IPS DF 4.7 (cell line): ENCODE measurements around the gene ARSD.
"Not testable (repeated sequence)": the region's sequence is repeated elsewhere in the genome, so short reads cannot be mapped to it uniquely, and the experiment has no call there.

Experiments
- DNase-seq: peaks from one replicate; pipeline ENCODE4 v3.0.0-alpha.2; 2013; ENCODE audit warnings: low spot score; ENCODE audit errors: extremely low read depth

ARSD gene, protein sequence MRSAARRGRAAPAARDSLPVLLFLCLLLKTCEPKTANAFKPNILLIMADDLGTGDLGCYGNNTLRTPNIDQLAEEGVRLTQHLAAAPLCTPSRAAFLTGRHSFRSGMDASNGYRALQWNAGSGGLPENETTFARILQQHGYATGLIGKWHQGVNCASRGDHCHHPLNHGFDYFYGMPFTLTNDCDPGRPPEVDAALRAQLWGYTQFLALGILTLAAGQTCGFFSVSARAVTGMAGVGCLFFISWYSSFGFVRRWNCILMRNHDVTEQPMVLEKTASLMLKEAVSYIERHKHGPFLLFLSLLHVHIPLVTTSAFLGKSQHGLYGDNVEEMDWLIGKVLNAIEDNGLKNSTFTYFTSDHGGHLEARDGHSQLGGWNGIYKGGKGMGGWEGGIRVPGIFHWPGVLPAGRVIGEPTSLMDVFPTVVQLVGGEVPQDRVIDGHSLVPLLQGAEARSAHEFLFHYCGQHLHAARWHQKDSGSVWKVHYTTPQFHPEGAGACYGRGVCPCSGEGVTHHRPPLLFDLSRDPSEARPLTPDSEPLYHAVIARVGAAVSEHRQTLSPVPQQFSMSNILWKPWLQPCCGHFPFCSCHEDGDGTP

DNA sequence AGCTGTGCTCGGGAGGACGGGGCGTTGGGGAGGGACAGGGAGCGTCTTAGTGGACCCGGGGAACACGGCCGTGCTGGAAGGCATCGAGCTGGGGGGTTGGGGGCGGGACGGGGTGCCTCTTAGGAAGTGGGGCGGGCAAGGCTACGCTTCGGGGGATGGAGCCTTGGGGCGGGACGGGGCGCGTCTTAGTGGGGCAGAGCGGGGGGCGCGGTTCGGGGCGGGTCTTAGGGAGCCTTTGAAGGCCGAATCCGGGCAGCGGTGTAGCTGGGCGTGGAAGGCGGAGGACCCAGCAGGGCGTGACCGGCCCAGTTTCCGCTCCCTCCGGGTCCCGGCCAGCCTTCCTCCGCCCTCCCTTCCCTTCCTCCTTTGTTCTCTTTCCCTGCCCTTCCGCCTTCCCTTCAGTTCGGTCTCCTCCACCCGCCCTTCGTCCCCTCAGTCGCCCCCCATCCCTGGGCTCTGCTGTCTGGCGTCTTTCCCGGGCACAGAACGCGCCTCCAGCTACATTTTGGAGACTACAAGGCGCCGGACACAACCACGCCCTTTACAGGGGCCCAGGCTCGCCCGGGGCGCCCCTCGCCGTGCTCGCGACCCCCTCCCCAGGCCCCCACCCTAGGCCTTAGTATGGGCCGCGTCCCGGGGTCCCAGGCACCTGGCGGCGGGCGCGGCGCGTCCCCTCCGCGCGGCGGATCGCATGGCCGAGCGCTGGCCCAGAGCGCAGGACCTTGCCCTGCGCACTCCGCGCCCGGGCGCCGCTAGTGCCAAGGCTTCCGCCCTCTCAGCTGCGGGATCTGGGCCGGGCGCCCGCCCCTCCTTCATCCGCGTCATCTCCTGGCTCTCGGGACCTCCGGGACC lies at the start of gene ARSD:
Gene ARSD, minus strand, starts transcription at position 757 of the 852 bp plus-strand sequence. Its CDS starts 64 bp downstream, at position 693.
- DNase-seq = no peak

DNA sequence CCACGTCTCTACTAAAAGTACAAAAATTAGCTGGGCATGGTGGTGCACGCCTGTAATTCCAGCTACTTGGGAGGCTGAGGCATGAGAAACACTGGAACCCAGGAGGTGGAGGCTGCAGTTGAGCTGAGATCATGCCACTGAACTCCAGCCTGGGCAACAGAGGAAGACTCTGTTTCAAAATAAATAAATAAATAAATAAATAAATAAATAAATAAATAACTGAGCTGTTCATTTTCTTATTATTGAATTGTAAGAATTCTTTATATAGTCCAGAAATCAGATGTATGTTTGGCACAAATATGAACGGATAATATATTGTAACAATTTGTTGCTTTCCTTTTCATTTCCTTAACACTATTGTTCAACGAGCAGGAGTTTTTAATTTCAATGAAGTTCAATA lies 49.5 kb upstream of the ARSD start:
- not testable (repeated sequence) for DNase-seq

DNA sequence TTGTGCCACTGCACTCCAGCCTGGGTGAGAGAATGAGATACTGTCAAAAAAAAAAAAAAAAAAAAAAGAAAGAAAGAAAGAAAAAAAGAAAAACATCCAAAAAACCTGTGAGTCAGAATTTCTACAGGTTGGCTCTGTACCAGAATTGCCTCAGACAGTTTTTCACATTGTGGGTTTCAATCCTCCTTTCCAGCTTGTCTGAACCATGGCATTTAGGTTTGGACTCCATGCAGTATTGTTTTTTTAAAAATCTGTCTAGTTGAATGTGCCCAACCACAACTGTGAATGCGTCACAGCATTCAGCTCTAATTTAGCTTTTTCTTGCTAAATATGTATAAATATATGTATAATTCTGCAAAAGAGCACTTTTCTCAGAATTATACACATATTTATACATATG lies 45.8 kb upstream of the ARSD start:
- DNase-seq = no peak

DNA sequence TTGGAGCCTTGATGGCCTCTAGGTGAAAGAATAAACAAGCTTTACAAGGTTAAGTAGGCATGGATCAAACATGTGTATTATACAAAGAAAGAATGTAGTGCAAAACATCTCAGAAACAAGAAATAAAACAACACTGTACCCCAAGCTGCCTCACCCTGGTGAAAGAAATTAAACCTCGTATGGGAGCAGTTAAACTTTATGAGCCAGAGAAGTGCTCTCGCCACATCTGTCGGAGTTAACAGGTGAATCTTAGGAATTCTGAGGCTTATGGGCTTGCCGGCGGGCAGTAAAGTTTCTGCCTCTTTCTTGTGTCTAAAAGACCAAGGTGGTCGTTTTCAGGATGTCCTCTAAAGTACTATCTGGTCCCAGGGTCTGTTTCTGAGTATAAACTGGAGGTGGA lies 43.3 kb upstream of the ARSD start:
- DNase-seq = no peak

DNA sequence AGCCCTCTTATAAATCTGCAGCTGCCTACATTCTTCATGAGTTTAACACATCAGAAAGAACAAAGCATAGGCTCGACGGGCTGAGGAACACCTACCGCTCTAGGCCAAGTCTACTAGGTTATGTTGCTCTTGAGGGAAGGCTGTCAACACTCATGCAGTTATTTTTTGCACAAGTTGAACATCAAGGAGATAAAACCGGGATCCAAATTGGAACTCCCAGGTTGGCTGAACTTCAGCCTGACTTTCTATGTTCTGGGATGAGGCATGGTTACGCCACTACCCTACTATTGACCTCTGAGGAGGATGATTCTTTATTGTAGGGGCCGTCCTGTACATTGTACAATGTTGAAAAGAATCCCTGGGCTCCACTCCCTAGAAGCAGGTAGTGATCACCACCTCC lies 39.9 kb upstream of the ARSD start:
- no peak for DNase-seq

DNA sequence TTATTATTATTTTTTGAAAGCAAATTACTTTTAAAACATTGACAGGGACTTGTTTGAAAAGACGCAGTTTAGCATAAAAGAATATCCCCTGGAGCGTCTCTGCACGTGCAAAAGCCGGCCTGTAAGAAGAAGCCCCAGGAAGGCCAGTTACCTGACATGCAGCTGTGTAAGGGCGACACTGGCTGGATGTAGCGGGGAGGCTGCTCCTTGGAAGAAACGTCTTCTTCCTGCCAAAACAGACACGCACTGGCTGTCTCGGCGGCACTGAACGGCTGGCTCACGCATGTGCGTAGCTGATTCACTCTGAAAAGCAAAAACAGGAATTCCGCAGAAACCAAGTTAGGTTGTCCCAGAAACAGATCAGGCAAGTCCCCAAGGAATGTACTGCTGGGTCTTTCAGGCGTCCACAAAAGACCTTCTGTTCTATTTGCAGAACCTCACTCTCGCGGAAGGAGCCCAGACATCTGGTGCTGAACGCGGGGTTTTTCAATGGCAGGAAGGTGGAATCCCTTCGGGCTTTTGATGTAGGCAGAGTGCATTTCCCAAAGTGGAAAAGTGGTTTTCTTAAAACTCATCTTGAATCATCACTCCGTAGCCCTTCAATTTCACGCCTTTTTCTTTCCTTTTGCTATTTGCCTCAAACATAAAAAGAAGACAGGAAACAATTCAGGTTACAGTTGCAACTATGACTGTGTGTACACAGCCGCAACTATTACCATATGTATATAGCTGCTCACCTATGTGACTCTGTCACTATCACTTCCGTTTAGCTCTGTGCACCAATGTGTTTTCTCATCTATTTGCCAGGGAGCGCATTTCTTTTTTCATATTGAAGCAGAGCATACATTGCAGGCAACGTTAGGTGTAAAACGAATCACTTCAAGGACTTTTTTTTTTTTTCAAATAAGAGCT lies 39.1 kb upstream of the ARSD start:
- no peak for DNase-seq

DNA sequence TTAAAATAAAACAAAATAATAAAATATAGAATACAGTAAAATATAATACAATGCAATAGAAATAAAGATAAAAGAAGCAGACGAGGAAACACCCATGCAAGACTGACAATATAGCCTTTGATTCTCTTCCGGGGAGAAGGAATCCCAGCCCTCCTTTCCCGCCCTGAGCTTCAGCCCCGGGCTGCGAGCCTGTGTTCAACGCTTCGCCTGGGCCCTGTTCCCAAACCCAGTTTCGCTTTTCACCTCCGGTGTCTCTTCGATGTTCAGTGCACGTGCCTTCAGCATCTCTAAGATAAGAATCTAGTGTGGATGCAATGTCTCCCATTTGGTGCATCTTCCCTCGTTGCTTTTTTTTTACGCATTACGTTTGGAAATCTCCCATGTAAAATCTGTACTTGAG lies 38.4 kb upstream of the ARSD start:
- DNase-seq = no peak

DNA sequence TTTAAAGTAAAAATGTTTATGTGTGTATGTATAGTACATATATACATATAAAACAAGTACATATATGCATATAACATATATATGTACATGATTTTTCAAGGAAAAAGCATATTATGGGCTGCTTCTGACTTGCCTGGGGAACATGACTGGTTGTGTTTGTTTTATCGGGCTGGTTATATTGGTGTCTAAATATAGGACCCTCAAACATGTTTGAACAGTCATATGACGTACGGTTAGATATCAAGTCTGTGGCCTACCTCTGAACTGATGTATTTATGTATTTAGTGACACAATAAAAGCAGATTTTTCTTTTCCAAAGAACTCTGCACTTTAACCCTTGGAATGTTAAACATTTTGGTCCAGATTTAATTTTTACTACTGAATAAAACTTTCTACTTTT lies 37.9 kb upstream of the ARSD start:
- no peak for DNase-seq

DNA sequence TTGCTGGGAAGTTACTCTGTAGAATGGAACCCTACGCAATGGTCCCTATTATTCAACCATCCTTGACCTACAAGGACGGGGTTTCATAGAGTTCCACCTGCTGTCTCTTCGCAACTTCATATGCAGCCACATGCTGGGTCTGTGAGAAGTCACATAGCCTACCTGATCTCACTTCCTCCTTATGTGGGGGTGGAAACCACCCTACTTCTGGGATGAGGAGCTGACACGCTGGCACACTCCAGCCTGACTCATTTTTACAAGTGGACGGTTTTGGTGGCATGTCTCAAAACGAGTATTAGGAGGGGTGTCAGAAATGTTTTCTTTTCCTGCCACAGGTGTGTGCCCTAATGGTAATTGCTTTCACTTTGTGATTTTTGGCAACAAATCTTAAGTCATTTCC lies 36.8 kb upstream of the ARSD start:
- no peak for DNase-seq

DNA sequence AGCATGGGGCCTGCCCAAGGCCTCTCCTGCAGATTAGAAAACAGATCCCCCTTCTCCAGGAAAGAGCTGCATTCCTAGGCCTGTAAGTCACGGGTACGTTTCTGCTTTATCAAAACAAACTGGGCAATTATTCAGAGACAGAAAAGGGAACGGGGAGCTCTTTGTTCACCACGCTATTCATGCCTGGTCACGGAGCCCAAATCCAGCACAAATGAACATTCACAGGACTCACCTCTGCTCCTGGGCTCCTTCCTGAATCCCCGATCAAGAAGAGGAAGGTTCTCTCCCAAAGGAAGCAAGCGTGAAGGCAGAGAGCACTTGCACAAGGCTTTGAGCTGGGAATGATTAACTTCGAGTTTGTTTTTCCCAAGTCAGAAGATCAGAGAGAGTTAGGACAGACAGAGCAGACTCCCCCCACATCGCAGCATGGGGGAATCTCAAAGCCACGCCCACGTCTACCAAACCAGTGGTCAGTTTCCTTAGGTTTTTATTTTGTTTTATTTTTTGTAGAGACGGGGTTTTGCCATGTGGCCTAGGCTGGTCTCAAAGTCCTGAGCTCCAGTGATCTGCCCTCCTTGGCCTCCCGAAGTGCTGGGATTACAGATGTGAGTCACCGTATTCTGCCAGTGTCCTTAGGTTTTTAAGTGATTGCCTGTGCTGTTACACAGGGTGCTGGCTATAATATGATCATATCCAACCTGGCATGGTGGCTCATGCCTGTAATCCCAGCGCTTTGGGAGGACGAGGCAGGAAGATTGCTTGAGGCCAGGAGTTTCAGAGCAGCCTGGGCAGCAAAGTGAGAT lies 35.1 kb upstream of the ARSD start:
- not testable (repeated sequence) for DNase-seq

DNA sequence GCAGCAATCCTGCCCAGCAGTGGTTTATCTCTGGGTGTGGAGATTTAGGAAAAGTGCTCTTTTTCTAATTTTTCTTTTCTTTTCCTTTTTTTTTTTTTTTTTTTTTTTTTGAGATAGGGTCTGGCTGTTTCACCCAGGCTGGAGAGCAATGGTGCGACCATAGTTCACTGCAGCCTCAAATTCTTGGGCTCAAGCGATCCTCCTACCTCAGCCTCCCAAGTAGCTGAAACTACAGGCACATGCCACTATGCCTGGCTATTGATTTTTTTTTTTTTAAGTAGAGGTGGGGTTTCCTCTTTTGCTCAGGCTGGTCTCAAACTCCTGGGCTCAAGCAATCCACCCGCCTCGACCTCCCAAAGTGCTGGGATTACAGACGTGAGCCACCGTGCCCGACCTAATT lies 34.3 kb upstream of the ARSD start:
- DNase-seq = not testable (repeated sequence)

DNA sequence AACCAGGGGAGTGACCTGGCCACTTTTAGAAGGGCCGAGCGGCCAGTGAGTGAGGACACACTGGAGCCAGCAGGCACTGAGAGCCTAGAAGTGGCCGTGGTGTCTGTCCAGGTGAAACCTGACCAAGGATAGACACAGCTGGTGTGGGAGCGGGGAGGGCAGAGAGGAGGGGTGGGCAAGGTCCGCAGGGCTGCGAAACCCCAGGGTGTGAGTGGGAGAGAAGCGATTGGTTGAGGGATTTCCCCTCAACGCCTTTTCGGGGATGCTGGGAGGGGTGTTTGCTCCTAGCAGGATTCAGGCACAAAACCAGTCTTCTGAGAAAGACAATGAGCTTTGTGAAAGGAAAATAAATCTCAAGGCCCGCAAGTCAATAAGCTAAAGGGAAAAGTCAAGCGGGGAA lies 33.2 kb upstream of the ARSD start:
- no peak for DNase-seq

DNA sequence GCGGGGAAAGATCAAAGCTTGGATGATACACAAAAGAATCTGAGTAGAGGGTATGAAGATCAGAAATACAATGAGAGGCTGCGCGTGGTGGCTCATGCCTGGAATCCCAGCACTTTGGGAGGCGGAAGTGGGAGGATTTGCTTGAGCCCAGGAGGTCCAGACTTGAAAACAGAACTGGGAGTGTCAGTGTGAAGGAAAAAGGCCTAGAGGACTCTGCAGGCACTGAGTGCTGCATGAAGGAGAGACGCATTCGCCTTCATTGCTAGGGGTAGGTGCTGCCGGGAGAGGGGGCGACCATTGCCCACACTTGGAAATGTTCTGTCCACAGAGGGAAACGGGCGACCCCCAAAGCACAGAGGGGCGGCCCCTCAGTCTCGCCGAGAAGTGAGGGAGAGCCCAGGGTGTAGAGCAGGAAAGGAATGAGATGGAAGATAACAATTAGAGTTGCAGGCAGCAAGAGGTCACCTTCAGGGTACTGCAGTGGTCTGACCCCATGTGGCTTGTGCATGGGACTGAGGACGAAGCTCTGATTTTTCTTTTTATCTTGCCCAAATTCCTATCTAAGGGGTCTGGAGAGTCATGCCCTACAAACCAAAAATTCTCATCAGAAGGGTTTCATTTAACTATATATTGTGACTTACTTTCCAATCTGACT lies 31.8 kb upstream of the ARSD start:
- DNase-seq = no peak

DNA sequence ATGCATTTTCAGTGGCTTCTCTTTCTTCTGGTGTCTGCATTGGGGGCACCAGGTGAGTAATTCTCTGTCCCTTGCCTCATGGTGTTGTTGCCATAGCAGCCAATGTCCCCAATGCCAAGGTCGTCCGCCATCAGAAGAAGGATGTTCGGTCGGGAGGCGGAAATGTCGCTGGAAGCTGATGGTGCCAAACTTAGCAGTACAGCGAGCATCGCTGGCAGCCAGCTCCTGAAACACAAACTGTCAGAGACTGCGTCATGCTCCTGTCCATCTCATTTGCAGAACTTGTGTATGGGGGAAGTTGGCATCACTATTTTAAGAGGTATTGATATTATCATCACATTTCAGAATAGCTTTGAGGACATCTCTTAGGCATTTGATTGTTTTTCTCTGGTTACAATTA lies 29.1 kb upstream of the ARSD start:
- no peak for DNase-seq

DNA sequence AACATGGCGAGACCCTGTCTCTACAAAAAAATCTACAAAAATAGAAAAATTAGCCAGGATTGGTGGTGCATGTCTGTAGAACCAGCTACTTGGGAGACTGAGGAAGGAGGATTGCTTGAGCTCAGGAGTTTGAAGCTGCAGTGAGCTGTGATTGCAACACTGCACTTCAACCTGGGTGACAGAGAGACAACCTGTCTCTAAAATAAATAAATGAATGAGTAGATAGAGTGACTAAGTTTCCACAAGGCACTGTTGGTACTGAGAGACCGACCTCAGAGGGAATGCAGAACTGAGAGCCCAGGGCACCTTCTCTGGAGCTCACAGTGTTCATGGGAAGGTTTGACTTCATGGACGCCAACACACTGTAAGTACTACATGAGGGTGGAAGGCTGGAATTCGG lies 26.7 kb upstream of the ARSD start:
- DNase-seq = no peak

DNA sequence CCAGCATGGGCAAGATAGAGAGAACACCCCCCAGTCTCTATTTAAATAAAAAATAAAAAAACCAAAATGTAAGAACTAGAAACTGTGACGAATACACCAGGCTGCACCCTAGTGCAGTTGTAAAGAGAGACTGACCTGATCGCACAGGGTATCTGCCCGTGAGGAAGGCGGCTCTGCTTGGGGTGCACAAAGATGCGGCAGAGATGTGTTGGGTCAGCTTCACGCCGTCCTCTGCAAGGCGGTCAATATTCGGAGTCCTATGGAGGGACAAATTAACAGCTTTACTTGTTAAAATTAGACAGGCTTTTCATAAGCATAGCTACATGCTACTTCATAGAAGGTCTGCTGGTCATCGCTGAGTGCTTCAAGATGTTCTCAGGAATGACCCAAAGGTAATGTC lies 26.1 kb upstream of the ARSD start:
- DNase-seq = no peak

DNA sequence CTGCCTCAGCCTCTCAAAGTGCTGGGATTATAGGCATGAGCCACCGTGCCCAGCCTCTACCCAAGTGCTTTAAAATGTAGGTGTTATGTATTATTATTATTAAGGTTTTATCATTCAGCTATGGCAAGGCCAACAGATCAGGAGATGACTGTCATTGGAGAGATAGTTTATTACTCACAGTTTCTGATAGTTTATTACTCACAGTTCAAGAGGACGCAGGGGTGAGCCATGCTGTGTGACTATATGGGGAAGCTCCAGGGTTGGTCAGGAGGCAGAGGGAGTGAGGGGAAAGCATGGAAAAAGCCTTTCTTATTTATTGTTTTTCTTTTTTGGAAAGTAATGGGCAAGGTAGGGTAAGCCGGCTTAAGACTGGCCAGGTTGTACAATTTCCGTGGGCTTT lies 25.4 kb upstream of the ARSD start:
- DNase-seq = no peak

DNA sequence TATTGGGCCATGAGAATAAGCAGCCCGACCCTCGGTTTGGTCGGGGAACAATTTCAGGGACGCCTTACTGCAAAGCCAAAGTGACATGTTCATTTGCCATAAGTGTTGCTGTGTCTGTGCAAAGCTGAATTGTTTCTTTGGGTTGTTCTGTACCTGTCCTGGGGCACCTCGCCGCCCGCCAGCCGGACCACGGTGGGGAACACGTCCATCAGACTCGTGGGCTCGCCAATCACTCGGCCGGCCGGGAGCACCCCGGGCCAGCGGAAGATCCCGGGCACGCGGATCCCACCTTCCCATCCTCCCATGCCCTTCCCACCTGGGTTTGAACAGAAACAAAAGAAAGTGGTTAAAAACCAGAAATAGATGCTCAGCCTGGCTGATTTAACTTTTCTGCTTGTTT lies 8.8 kb upstream of the ARSD start:
- not testable (repeated sequence) for DNase-seq

DNA sequence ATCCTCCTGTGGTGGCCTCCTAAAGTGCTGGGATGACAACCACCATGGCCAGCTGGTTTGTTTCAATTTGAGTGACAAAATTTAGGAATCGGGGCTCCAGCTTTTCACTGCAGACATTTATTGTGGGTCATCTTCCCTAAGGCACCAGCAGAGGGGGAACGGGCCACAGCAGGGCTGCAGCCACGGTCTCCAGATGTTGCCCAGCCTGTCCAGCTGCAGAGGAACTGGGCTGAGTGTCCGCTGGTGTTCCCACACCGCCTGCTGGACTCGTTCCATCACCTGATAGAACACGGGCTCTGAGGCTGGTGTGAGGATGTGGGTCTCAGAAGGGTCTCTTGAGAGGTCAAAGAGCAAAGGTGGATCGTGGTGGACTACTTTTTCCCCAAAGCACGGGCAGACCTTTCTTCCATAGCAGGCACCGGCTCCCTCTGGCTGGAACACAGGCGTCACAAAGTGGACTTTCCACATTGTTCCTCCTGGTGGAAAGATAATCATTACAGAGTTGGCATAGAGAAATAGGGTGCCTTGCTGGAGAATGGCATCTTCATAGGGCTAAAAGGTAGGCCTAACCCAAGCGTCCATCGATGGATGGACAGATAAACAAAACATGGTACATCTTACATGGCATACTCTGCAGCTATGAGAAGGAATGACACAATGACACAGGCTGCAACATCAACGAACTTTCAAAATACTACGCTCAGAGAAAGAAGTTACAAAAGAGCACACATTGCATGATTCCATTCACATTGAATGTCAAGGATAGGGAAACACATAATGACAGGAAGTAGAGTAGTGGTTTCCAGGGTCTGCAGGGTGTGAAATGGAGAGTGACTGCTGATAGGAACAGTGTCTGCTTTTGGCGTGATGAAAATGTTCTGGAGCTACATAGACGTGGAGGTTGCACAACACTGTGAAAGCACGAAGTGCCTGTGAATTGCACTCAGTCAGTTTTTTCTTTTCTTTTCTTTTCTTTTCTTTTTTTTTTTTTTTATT lies 5.9 kb upstream of the ARSD start:
- DNase-seq = no peak
